Neural crest cell (in vitro differentiated cells): ENCODE results near the gene PIGQ. TPM values are rescaled to one million over a fixed set of nuclear protein-coding genes. Genes with fewer than 3 reads are reported as not detected.

ENCODE experiments used
- DNase-seq: peaks from one replicate; pipeline ENCODE4 v3.0.0; 2021; ENCODE audit warnings: low read depth, mixed read lengths, low spot score
- H3K27ac Mint-ChIP-seq: one replicate; pipeline ENCODE4 v1.8.0; 2021; ENCODE audit warnings: mild to moderate bottlenecking, mixed read lengths; ENCODE audit not compliant: unreplicated experiment
- H3K27me3 Mint-ChIP-seq: 2 replicates; pipeline ENCODE4 v1.8.0; 2021; ENCODE audit warnings: low read depth, mild to moderate bottlenecking, mixed read lengths
- H3K36me3 Mint-ChIP-seq: 2 replicates; pipeline ENCODE4 v1.8.0; 2021; ENCODE audit warnings: low read depth, mild to moderate bottlenecking, mixed read lengths
- H3K4me1 Mint-ChIP-seq: 2 replicates; pipeline ENCODE4 v1.8.0; 2021; ENCODE audit warnings: mixed read lengths
- H3K4me3 Mint-ChIP-seq: one replicate; pipeline ENCODE4 v1.8.0; 2021; ENCODE audit warnings: mild to moderate bottlenecking, mixed read lengths
- H3K9me3 Mint-ChIP-seq: 2 replicates; pipeline ENCODE4 v1.8.0; 2021; ENCODE audit warnings: mixed read lengths
- total RNA-seq: library from RNA; stranded (reverse); gene quantifications from 2 replicates; pipeline ENCODE4 v1.2.1, GENCODE V29; 2021
- TF ChIP-seq, protein P1 (sequence below): fragments of 200-600 bp; sonication (generic); conservative IDR thresholded peaks from 2 replicates; pipeline ENCODE4 v1.5.0; 2021; ENCODE audit warnings: antibody characterized with exemption, mild to moderate bottlenecking

The PIGQ gene
- total RNA-seq, 1 donor from 2014 or later, result 91.7 TPM

- TF ChIP-seq, protein P1, sequence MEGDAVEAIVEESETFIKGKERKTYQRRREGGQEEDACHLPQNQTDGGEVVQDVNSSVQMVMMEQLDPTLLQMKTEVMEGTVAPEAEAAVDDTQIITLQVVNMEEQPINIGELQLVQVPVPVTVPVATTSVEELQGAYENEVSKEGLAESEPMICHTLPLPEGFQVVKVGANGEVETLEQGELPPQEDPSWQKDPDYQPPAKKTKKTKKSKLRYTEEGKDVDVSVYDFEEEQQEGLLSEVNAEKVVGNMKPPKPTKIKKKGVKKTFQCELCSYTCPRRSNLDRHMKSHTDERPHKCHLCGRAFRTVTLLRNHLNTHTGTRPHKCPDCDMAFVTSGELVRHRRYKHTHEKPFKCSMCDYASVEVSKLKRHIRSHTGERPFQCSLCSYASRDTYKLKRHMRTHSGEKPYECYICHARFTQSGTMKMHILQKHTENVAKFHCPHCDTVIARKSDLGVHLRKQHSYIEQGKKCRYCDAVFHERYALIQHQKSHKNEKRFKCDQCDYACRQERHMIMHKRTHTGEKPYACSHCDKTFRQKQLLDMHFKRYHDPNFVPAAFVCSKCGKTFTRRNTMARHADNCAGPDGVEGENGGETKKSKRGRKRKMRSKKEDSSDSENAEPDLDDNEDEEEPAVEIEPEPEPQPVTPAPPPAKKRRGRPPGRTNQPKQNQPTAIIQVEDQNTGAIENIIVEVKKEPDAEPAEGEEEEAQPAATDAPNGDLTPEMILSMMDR, result no peak
- no peaks in the 10 kb centered on the region for H3K9me3 Mint-ChIP-seq
- H3K4me1 Mint-ChIP-seq, result peaks cover 10% of the 10 kb centered on the region
- no peak for DNase-seq
- H3K4me3 Mint-ChIP-seq, result peak overlapping the region; percentile 53
- H3K27me3 Mint-ChIP-seq, result peaks cover 18% of the 10 kb centered on the region
- no peak overlapping the region for H3K27ac Mint-ChIP-seq
- no peaks in the 10 kb centered on the region for H3K36me3 Mint-ChIP-seq
Observed at GRCh38 chr16:554297-554621, 15.5 kb upstream of the PIGQ start.

GRCh38 chr16:554640-555365 is 15.0 kb upstream of the PIGQ start:
- TF ChIP-seq, protein P1, result no peak
- H3K4me1 Mint-ChIP-seq, result peaks cover 10% of the 10 kb centered on the region
- H3K27me3 Mint-ChIP-seq, result peaks cover 22% of the 10 kb centered on the region
- peak overlapping the region; percentile 53 for H3K4me3 Mint-ChIP-seq
- H3K9me3 Mint-ChIP-seq, result no peaks in the 10 kb centered on the region
- no peak overlapping the region for H3K27ac Mint-ChIP-seq
- no peaks in the 10 kb centered on the region for H3K36me3 Mint-ChIP-seq
- no peak for DNase-seq

- no peaks in the 10 kb centered on the region for H3K36me3 Mint-ChIP-seq
- no peak overlapping the region for H3K4me3 Mint-ChIP-seq
- no peak overlapping the region for H3K27ac Mint-ChIP-seq
- TF ChIP-seq, protein P1, result no peak
- peaks cover 22% of the 10 kb centered on the region for H3K27me3 Mint-ChIP-seq
- peaks cover 10% of the 10 kb centered on the region for H3K4me1 Mint-ChIP-seq
- DNase-seq, result no peak
- H3K9me3 Mint-ChIP-seq, result no peaks in the 10 kb centered on the region
Observed at GRCh38 chr16:555528-556473, 14.0 kb upstream of the PIGQ start.

GRCh38 chr16:556474-557173 is 13.1 kb upstream of the PIGQ start:
- H3K4me3 Mint-ChIP-seq, result no peak overlapping the region
- no peaks in the 10 kb centered on the region for H3K36me3 Mint-ChIP-seq
- TF ChIP-seq, protein P1, result no peak
- H3K27ac Mint-ChIP-seq, result no peak overlapping the region
- no peak for DNase-seq
- H3K27me3 Mint-ChIP-seq, result peaks cover 27% of the 10 kb centered on the region
- no peaks in the 10 kb centered on the region for H3K9me3 Mint-ChIP-seq
- peaks cover 10% of the 10 kb centered on the region for H3K4me1 Mint-ChIP-seq

DNA sequence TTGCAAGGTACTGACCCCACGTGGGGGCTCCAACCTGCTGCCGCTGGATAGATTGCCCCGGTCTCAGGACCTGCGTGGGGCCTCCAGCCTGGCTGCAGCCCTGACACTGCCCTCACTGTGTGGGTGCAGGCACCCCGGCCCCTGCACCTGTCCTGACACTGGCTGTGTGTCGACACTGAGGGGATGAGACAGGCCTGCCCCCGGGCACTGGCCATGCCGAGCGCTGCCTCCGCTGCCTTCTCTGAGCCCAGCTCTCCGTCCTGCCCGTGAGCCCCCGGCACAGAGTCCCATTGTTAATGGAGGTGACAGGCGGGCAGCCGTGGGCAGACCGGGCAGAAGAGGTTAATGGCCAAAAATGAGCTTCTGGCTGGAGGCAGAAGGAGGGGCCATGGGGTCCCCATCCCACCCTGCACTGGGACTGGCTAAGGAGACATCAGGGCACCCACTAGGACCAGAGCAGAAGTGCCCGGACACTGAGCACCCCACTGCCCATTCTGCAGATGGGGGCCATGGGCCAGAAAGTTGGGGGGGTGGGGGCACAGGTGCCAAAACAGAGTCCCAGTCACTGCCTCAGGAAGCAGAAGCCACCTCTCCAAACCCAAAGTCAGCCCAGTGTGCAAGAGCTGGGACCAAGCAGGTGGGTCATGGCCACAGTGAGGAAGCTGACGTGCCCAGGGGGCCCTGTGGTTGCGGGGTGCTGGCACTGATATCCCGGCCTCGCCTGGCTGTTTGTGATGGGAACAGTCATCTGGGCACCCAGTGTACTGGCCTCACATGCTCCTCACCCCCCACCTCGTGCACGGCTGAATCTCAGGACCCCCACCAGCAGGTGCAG is 12.1 kb upstream of the PIGQ start:
- Mint-ChIP-seq H3K4me3 (no peak overlapping the region), H3K9me3 (no peaks in the 10 kb centered on the region), H3K27ac (no peak overlapping the region), H3K36me3 (no peaks in the 10 kb centered on the region), H3K27me3 (peaks cover 38% of the 10 kb centered on the region), H3K4me1 (peaks cover 10% of the 10 kb centered on the region)
- DNase-seq, result no peak
- TF ChIP-seq, protein P1, result no peak
